ENCODE results near the gene POMGNT2.

- no peak for TF ChIP-seq POLR2A (IDR thresholded peaks at IDR 0.05; ENCODE audit: low read length)
- TF ChIP-seq GATA1 (IDR thresholded peaks at IDR 0.05; ENCODE audit: low read depth, low read length) = no peak
Observed at GRCh38 chr3:43074482-43074881, 31.4 kb downstream of the POMGNT2 start.

All from erythroblast (primary cell).